Duodenal mucosa (tissue), 2 donors: ENCODE results near the gene CRYBG3.

ENCODE experiments used
- H3K27ac ChIP-seq: one replicate; pipeline ENCODE4 v1.7.0; 2013; ENCODE audit warnings: low read depth, low read length
- H3K27me3 ChIP-seq, 2 donors: one replicate each; pipeline ENCODE4 v1.7.0; 2013; ENCODE audit warnings: low read length in 2 of 2, control low read depth in 1 of 2; ENCODE audit not compliant: insufficient read depth in 2 of 2, control insufficient read depth in 1 of 2
- H3K36me3 ChIP-seq, 2 donors: one replicate each; pipeline ENCODE4 v1.7.0; 2013; ENCODE audit warnings: low read length in 2 of 2, control low read depth in 1 of 2; ENCODE audit not compliant: insufficient read depth in 2 of 2, control insufficient read depth in 1 of 2
- H3K4me1 ChIP-seq, 2 donors: one replicate each; pipeline ENCODE4 v1.7.0; 2013; ENCODE audit warnings: low read length in 2 of 2, control low read depth in 1 of 2; ENCODE audit not compliant: insufficient read depth in 2 of 2, control insufficient read depth in 1 of 2
- H3K4me3 ChIP-seq, 2 donors: one replicate each; pipeline ENCODE4 v1.7.0; 2013; ENCODE audit warnings: low read length in 2 of 2, low read depth in 1 of 2
- H3K9ac ChIP-seq, 2 donors: one replicate each; pipeline ENCODE4 v1.7.0; 2013; ENCODE audit warnings: low read length in 2 of 2, low read depth in 1 of 2
- H3K9me3 ChIP-seq, 2 donors: one replicate each; pipeline ENCODE4 v1.7.0; 2013; ENCODE audit warnings: low read length in 2 of 2, control low read depth in 1 of 2; ENCODE audit not compliant: control insufficient read depth in 1 of 2

CRYBG3 gene

GRCh38 chr3:97835761-97836160, 13.9 kb downstream of the CRYBG3 start:
- H3K9ac ChIP-seq = no peak overlapping the region
- H3K4me1 ChIP-seq = no peaks in the 10 kb centered on the region
- no peaks in the 10 kb centered on the region for H3K9me3 ChIP-seq
- H3K36me3 ChIP-seq = no peaks in the 10 kb centered on the region
- no peak overlapping the region for H3K4me3 ChIP-seq
- no peak overlapping the region for H3K27ac ChIP-seq
- H3K27me3 ChIP-seq = no peaks in the 10 kb centered on the region

GRCh38 chr3:97838393-97838792, 16.6 kb downstream of the CRYBG3 start:
- Histone ChIP-seq H3K9ac (no peak overlapping the region), H3K27ac (no peak overlapping the region), H3K9me3 (no peaks in the 10 kb centered on the region), H3K4me1 (peaks cover 0 to 3% of the 10 kb centered on the region in 2 donors), H3K4me3 (no peak overlapping the region), H3K36me3 (no peaks in the 10 kb centered on the region), H3K27me3 (no peaks in the 10 kb centered on the region)

- H3K9me3 ChIP-seq = no peaks in the 10 kb centered on the region
- H3K4me3 ChIP-seq = no peak overlapping the region
- peaks cover 0 to 3% of the 10 kb centered on the region in 2 donors for H3K4me1 ChIP-seq
- H3K9ac ChIP-seq = no peak overlapping the region
- H3K27ac ChIP-seq = no peak overlapping the region
- H3K36me3 ChIP-seq = no peaks in the 10 kb centered on the region
- no peaks in the 10 kb centered on the region for H3K27me3 ChIP-seq
Observed at GRCh38 chr3:97839944-97840343, 18.1 kb downstream of the CRYBG3 start.

GRCh38 chr3:97841304-97841703, 19.5 kb downstream of the CRYBG3 start:
- Histone ChIP-seq H3K27me3 (no peaks in the 10 kb centered on the region), H3K9me3 (no peaks in the 10 kb centered on the region), H3K9ac (no peak overlapping the region), H3K27ac (no peak overlapping the region), H3K36me3 (peaks cover 0 to 4% of the 10 kb centered on the region in 2 donors), H3K4me1 (peaks cover 0 to 3% of the 10 kb centered on the region in 2 donors), H3K4me3 (no peak overlapping the region)

- H3K9ac ChIP-seq = no peak overlapping the region
- H3K4me1 ChIP-seq = peaks cover 0 to 3% of the 10 kb centered on the region in 2 donors
- no peak overlapping the region for H3K4me3 ChIP-seq
- H3K27ac ChIP-seq = no peak overlapping the region
- no peaks in the 10 kb centered on the region for H3K9me3 ChIP-seq
- no peaks in the 10 kb centered on the region for H3K27me3 ChIP-seq
- H3K36me3 ChIP-seq = peaks cover 1 to 4% of the 10 kb centered on the region in 2 donors
Observed at GRCh38 chr3:97841956-97842355, 20.1 kb downstream of the CRYBG3 start.

GRCh38 chr3:97848779-97849178, 27.0 kb downstream of the CRYBG3 start:
- peaks cover 0 to 3% of the 10 kb centered on the region in 2 donors for H3K9me3 ChIP-seq
- H3K4me1 ChIP-seq = no peaks in the 10 kb centered on the region
- H3K27ac ChIP-seq = no peak overlapping the region
- peaks cover 2 to 4% of the 10 kb centered on the region in 2 donors for H3K36me3 ChIP-seq
- no peaks in the 10 kb centered on the region for H3K27me3 ChIP-seq
- no peak overlapping the region for H3K9ac ChIP-seq
- H3K4me3 ChIP-seq = no peak overlapping the region

GRCh38 chr3:97857401-97857800, 35.6 kb downstream of the CRYBG3 start:
- H3K27ac ChIP-seq = no peak overlapping the region
- no peaks in the 10 kb centered on the region for H3K36me3 ChIP-seq
- H3K9ac ChIP-seq = no peak overlapping the region
- H3K9me3 ChIP-seq = peaks cover 0 to 7% of the 10 kb centered on the region in 2 donors
- H3K27me3 ChIP-seq = no peaks in the 10 kb centered on the region
- no peaks in the 10 kb centered on the region for H3K4me1 ChIP-seq
- no peak overlapping the region for H3K4me3 ChIP-seq

GRCh38 chr3:97860364-97860763, 38.6 kb downstream of the CRYBG3 start:
- Histone ChIP-seq H3K4me3 (no peak overlapping the region), H3K9ac (no peak overlapping the region), H3K27ac (no peak overlapping the region), H3K36me3 (no peaks in the 10 kb centered on the region), H3K27me3 (no peaks in the 10 kb centered on the region), H3K4me1 (no peaks in the 10 kb centered on the region), H3K9me3 (no peaks in the 10 kb centered on the region)

GRCh38 chr3:97862582-97862981, 40.8 kb downstream of the CRYBG3 start:
- Histone ChIP-seq H3K4me1 (no peaks in the 10 kb centered on the region), H3K4me3 (no peak overlapping the region), H3K9me3 (no peaks in the 10 kb centered on the region), H3K36me3 (no peaks in the 10 kb centered on the region), H3K27me3 (no peaks in the 10 kb centered on the region), H3K9ac (no peak overlapping the region), H3K27ac (no peak overlapping the region)

GRCh38 chr3:97863031-97863430, 41.2 kb downstream of the CRYBG3 start:
- Histone ChIP-seq H3K4me1 (no peaks in the 10 kb centered on the region), H3K27me3 (no peaks in the 10 kb centered on the region), H3K27ac (no peak overlapping the region), H3K36me3 (no peaks in the 10 kb centered on the region), H3K9ac (no peak overlapping the region), H3K4me3 (no peak overlapping the region), H3K9me3 (no peaks in the 10 kb centered on the region)

- Histone ChIP-seq H3K9me3 (no peaks in the 10 kb centered on the region), H3K4me1 (no peaks in the 10 kb centered on the region), H3K4me3 (no peak overlapping the region), H3K36me3 (no peaks in the 10 kb centered on the region), H3K27ac (no peak overlapping the region), H3K9ac (no peak overlapping the region), H3K27me3 (no peaks in the 10 kb centered on the region)
Observed at GRCh38 chr3:97863775-97864174, 42.0 kb downstream of the CRYBG3 start.
